SU-DHL-6 (cell line): ENCODE data around the gene LRRC7.
"Not testable (repeated sequence)": the region's sequence is repeated elsewhere in the genome, so short reads cannot be mapped to it uniquely, and the experiment has no call there.

Experiments used
- H2AFZ ChIP-seq: fragments of 200-600 bp; sonication (generic); 2 replicates; pipeline ENCODE4 v1.6.1; 2014; ENCODE audit warnings: low read depth, mild to moderate bottlenecking, moderate library complexity, mixed read lengths, antibody characterized with exemption, low read length; ENCODE audit not compliant: severe bottlenecking
- H3F3A ChIP-seq: fragments of 200-600 bp; shearing (Covaris generic); 2 replicates; pipeline ENCODE4 v1.6.0; 2016; ENCODE audit warnings: antibody characterized with exemption, mild to moderate bottlenecking; ENCODE audit not compliant: insufficient read depth
- H3K27ac ChIP-seq: fragments of 200-600 bp; sonication (generic); 2 replicates; pipeline ENCODE4 v1.5.1; 2016; ENCODE audit warnings: low read depth, mild to moderate bottlenecking, low read length, moderate library complexity, mixed read lengths
- H3K27me3 ChIP-seq: fragments of 200-600 bp; sonication (generic), shearing (Covaris generic); 2 replicates; pipeline ENCODE4 v1.6.0; 2014; ENCODE audit warnings: mild to moderate bottlenecking, low read length
- H3K36me3 ChIP-seq: fragments of 200-600 bp; sonication (generic); 2 replicates; pipeline ENCODE4 v1.6.1; 2014; ENCODE audit warnings: mild to moderate bottlenecking, low read length, mixed read lengths
- H3K4me2 ChIP-seq: fragments of 300-600, 200-600 bp; shearing (Covaris generic), sonication (generic); 2 replicates; pipeline ENCODE4 v1.6.0; 2014; ENCODE audit warnings: low read length, low read depth, mild to moderate bottlenecking; ENCODE audit not compliant: poor library complexity, severe bottlenecking
- H3K4me3 ChIP-seq: fragments of 200-600 bp; sonication (generic); 2 replicates; pipeline ENCODE4 v1.5.1; 2014; ENCODE audit warnings: antibody characterized with exemption, low read length, mild to moderate bottlenecking, mixed read lengths; ENCODE audit not compliant: insufficient read depth, poor library complexity, severe bottlenecking
- H3K79me2 ChIP-seq: fragments of 200-600 bp; sonication (generic); 2 replicates; pipeline ENCODE4 v1.6.1; 2014; ENCODE audit warnings: mild to moderate bottlenecking, low read length, moderate library complexity; ENCODE audit not compliant: insufficient read depth
- H3K9ac ChIP-seq: fragments of 200-600 bp; sonication (generic); 2 replicates; pipeline ENCODE4 v1.7.0; 2014; ENCODE audit warnings: mild to moderate bottlenecking, low read length
- H3K9me2 ChIP-seq: fragments of 200-600 bp; sonication (generic); replicated peaks from 2 replicates; pipeline ENCODE4 v1.6.1; 2014; ENCODE audit warnings: low read length; ENCODE audit not compliant: insufficient read depth
- H3K9me3 ChIP-seq: fragments of 200-600 bp; sonication (generic); 2 replicates; pipeline ENCODE4 v1.6.1; 2014; ENCODE audit warnings: low read length, mixed read lengths; ENCODE audit not compliant: insufficient read depth
- H4K20me1 ChIP-seq: fragments of 200-600 bp; sonication (generic); 2 replicates; pipeline ENCODE4 v1.6.1; 2014; ENCODE audit warnings: low read depth, mild to moderate bottlenecking, antibody characterized with exemption, low read length, moderate library complexity, mixed read lengths
- CTCF ChIP-seq: fragments of 200-600 bp; sonication (generic); IDR thresholded peaks from one replicate; pipeline ENCODE4 v1.5.1; 2017; ENCODE audit warnings: antibody characterized with exemption, mild to moderate bottlenecking, low read length, moderate library complexity; ENCODE audit not compliant: insufficient read depth, poor library complexity, severe bottlenecking
- EZH2phosphoT487 ChIP-seq: fragments of 200-600 bp; sonication (generic), shearing (Covaris generic); conservative IDR thresholded peaks from 2 replicates; pipeline ENCODE4 v1.6.1; 2018; ENCODE audit warnings: mild to moderate bottlenecking, antibody characterized with exemption, low read length, moderate library complexity, mixed read lengths

Gene LRRC7

DNA sequence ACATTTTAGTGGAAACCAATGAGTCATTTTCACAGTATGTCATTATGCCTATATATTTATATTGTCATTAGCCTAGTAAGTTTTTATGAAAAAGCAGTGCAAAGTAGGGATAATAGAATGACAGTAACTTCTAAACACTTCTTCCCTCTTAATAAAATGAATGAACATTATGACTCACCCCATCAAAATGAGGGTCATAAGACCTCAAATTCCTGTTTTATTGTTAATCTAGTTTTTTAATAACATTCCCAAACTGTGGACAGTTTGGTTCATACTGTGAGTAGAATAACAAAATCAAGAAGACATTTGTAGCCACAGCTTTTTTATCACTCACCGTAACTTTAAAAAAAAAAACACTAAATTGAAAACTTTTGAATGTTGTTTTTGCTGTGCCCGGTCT lies 477.1 kb downstream of the LRRC7 start:
- Histone ChIP-seq H3K27me3 (no peaks in the 10 kb centered on the region), H3F3A (no peaks in the 10 kb centered on the region), H4K20me1 (no peaks in the 10 kb centered on the region), H3K79me2 (no peaks in the 10 kb centered on the region), H3K27ac (no peak overlapping the region), H3K9me2 (no peaks in the 10 kb centered on the region), H2AFZ (no peak overlapping the region), H3K9ac (no peak overlapping the region), H3K9me3 (no peaks in the 10 kb centered on the region), H3K36me3 (no peaks in the 10 kb centered on the region), H3K4me2 (no peak overlapping the region), H3K4me3 (no peak overlapping the region)
- no peak for TF ChIP-seq CTCF
- TF ChIP-seq EZH2phosphoT487: no peak

DNA sequence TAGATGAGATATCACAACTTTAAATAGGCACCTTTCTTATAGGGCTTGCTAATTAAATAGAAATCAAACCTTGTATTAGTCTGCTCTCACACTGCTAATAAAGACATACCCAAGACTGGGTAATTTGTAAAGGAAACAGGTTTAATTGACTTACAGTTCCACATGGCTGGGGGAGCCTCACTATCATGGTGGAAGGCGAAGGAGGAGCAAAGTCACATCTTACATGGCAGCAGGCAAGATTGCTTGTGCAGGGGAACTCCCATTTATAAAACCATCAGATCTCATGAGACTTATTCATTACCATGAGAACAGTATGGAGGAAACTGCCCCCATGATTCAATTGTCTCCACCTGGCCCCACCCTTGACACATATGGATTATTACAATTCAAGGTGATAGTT lies 477.9 kb downstream of the LRRC7 start:
- not testable (repeated sequence) for H3K27me3 ChIP-seq, H3F3A ChIP-seq, H3K4me2 ChIP-seq, H3K4me3 ChIP-seq, H3K9me2 ChIP-seq, H3K27ac ChIP-seq, H3K9ac ChIP-seq, H4K20me1 ChIP-seq, H3K36me3 ChIP-seq, H3K79me2 ChIP-seq, H3K9me3 ChIP-seq, H2AFZ ChIP-seq

DNA sequence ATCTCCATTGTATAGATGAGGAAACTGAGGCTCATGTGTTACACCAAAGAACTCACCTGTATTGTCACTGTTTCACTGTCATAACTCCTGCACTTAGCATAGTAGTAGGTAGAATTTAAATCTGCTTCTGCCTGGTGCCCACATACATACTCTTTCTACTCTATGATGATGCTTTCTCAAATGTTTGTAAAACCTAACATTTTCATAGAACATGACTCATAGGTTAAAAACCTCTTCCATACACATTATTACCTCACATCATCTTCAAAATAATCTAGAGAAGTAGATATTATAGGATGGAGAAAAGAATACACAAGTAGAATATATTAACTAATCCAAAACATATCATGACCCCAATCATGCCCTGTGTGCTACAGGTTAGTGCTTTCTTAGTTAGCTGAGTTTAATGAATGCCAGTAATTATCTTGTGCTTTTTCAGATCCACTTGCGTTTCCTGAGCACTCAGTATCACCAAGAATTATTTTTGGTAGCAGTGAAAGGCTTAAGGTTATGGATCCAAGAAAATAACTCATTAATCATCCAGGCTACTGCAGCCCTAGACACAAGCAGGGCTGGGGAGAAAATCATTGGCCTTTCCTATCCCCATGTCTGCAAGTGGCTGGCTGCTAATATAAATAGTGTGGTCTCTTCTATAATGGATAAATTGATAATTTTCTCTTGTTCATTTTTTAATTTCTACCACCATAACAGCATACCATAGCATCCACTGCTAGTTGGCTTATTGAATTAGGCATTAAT lies 480.8 kb downstream of the LRRC7 start:
- H3K9me2 ChIP-seq: no peaks in the 10 kb centered on the region
- no peaks in the 10 kb centered on the region for H3F3A ChIP-seq
- H3K79me2 ChIP-seq: no peaks in the 10 kb centered on the region
- no peaks in the 10 kb centered on the region for H3K9me3 ChIP-seq
- H3K9ac ChIP-seq: no peak overlapping the region
- H3K27me3 ChIP-seq: no peaks in the 10 kb centered on the region
- no peaks in the 10 kb centered on the region for H3K36me3 ChIP-seq
- no peak for TF ChIP-seq EZH2phosphoT487
- no peak for TF ChIP-seq CTCF
- H3K4me2 ChIP-seq: no peak overlapping the region
- no peak overlapping the region for H2AFZ ChIP-seq
- no peaks in the 10 kb centered on the region for H4K20me1 ChIP-seq
- no peak overlapping the region for H3K4me3 ChIP-seq
- H3K27ac ChIP-seq: no peak overlapping the region

DNA sequence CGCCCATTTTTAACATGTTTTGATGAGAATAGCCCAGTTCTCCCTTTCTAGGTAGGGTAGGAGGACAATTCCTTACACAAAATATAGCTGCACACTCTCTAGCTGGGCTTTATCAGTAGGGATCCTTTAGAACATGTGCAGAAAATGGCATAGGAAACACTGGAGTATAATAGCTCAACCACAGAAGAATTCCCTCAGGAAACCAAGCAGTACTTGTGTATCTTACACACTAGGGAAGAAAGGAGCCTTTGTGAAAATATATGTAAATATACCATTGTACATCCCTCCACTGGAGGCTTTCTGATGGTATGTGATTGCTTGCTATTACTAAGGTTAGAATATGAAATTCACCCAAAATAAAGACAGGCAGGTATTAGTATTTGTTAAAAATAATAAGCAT lies 484.2 kb downstream of the LRRC7 start:
- no peak overlapping the region for H3K4me3 ChIP-seq
- H2AFZ ChIP-seq: no peak overlapping the region
- no peaks in the 10 kb centered on the region for H3K36me3 ChIP-seq
- H4K20me1 ChIP-seq: no peaks in the 10 kb centered on the region
- no peak for TF ChIP-seq EZH2phosphoT487
- TF ChIP-seq CTCF: no peak
- H3K9me3 ChIP-seq: no peaks in the 10 kb centered on the region
- H3K79me2 ChIP-seq: no peaks in the 10 kb centered on the region
- H3K4me2 ChIP-seq: no peak overlapping the region
- H3K9me2 ChIP-seq: no peaks in the 10 kb centered on the region
- H3K9ac ChIP-seq: no peak overlapping the region
- no peaks in the 10 kb centered on the region for H3F3A ChIP-seq
- H3K27ac ChIP-seq: no peak overlapping the region
- H3K27me3 ChIP-seq: no peaks in the 10 kb centered on the region
